ENCODE results near the gene DRAXIN. TPM values are rescaled to one million over a fixed set of nuclear protein-coding genes. Genes with fewer than 3 reads are reported as not detected.

Gene DRAXIN
- total RNA-seq, 2 donors from 2014 or later: not detected

- 59 to 85% methylated on average over 3 to 5 of the region's 5 CpGs for WGBS, 2 donors
- intact Hi-C loops (cut with DNase I): no loop called here
These were observed 20.0 kb downstream of the DRAXIN start for GRCh38 chr1:11711490-11711889.

GRCh38 chr1:11712285-11712684 lies 20.8 kb downstream of the DRAXIN start:
- ATAC-seq (no peak), DNase-seq (no peak)
- Histone ChIP-seq H3K36me3 (replicated peaks in 1 of 2; ENCODE audit: insufficient read depth in 1 of 2, low read depth in 2 of 2) (no peaks in the 10 kb centered on the region), H3K4me1 (peaks cover 10% of the 10 kb centered on the region), H3K27ac (no peak overlapping the region), H3K4me3 (no peak overlapping the region), H3K9me3 (no peaks in the 10 kb centered on the region), H3K27me3 (no peaks in the 10 kb centered on the region)
- TF ChIP-seq CTCF (IDR thresholded peaks at IDR 0.05): no peak
- no peak for TF ChIP-seq POLR2A (IDR thresholded peaks at IDR 0.05)
- intact Hi-C loops (cut with DNase I): no loop called here
- 77 to 78% methylated on average over 8 of the region's 8 CpGs for WGBS, 2 donors

More at GRCh38 chr1:11711490-11711889, 20.0 kb downstream of the DRAXIN start:
- no peak overlapping the region for H3K4me3 ChIP-seq
- no peak for DNase-seq
- ATAC-seq: no peak
- H3K9me3 ChIP-seq: no peaks in the 10 kb centered on the region
- H3K27me3 ChIP-seq: no peaks in the 10 kb centered on the region
- no peak for TF ChIP-seq POLR2A (IDR thresholded peaks at IDR 0.05)
- TF ChIP-seq CTCF (IDR thresholded peaks at IDR 0.05): no peak
- H3K36me3 ChIP-seq (replicated peaks in 1 of 2; ENCODE audit: insufficient read depth in 1 of 2, low read depth in 2 of 2): no peaks in the 10 kb centered on the region
- H3K27ac ChIP-seq: no peak overlapping the region
- H3K4me1 ChIP-seq: peaks cover 10% of the 10 kb centered on the region

GRCh38 chr1:11713095-11713494 lies 21.6 kb downstream of the DRAXIN start:
- intact Hi-C loops (cut with DNase I): no loop called here
- no peaks in the 10 kb centered on the region for H3K27me3 ChIP-seq
- H3K27ac ChIP-seq: no peak overlapping the region
- ATAC-seq: no peak
- H3K4me1 ChIP-seq: peaks cover 2% of the 10 kb centered on the region
- WGBS, 2 donors: 67 to 69% methylated on average over 9 to 11 of the region's 11 CpGs
- no peak overlapping the region for H3K4me3 ChIP-seq
- TF ChIP-seq CTCF (IDR thresholded peaks at IDR 0.05): no peak
- no peak for TF ChIP-seq POLR2A (IDR thresholded peaks at IDR 0.05)
- H3K9me3 ChIP-seq: no peaks in the 10 kb centered on the region
- no peaks in the 10 kb centered on the region for H3K36me3 ChIP-seq (replicated peaks in 1 of 2; ENCODE audit: insufficient read depth in 1 of 2, low read depth in 2 of 2)
- DNase-seq: no peak

GRCh38 chr1:11714831-11715575 lies 23.5 kb downstream of the DRAXIN start:
- no peaks in the 10 kb centered on the region for H3K27me3 ChIP-seq
- no peak for DNase-seq
- TF ChIP-seq CTCF (IDR thresholded peaks at IDR 0.05): no peak
- TF ChIP-seq POLR2A (IDR thresholded peaks at IDR 0.05): no peak
- H3K27ac ChIP-seq: no peak overlapping the region
- no peaks in the 10 kb centered on the region for H3K9me3 ChIP-seq
- intact Hi-C loops (cut with DNase I): loop anchor here (5.0 kb wide), 1 partner anchor 68 kb away; no protein-coding TSS in a partner anchor
- ATAC-seq: no peak
- WGBS, 2 donors: 76 to 78% methylated on average over 10 to 24 of the region's 24 CpGs
- H3K4me1 ChIP-seq: peaks cover 10% of the 10 kb centered on the region
- H3K4me3 ChIP-seq: no peak overlapping the region
- H3K36me3 ChIP-seq (replicated peaks in 1 of 2; ENCODE audit: insufficient read depth in 1 of 2, low read depth in 2 of 2): no peaks in the 10 kb centered on the region

Measured in body of pancreas (tissue), 4 donors.